Peyer's patch (tissue), 4 donors: Measurements from ENCODE around the gene PTPN3.

Source experiments
- CTCF ChIP-seq, 6 experiments: fragments of 450-650 bp in 4 of 6; fragments of 200-600 bp in 2 of 6; sonication (generic) in 1 of 6; IDR thresholded peaks; one replicate each; pipeline ENCODE4 v1.5.1; 2017 to 2019; ENCODE audit warnings: antibody characterized with exemption in 6 of 6, mild to moderate bottlenecking in 3 of 6, moderate library complexity in 1 of 6
- POLR2A ChIP-seq, 2 donors: fragments of 450-650 bp; IDR thresholded peaks; one replicate each; pipeline ENCODE4 v1.5.1; 2017; ENCODE audit warnings: antibody characterized with exemption in 2 of 2, mild to moderate bottlenecking in 2 of 2, moderate library complexity in 2 of 2

- TF ChIP-seq CTCF (IDR thresholded peaks at IDR 0.05) (no peak), POLR2A (IDR thresholded peaks at IDR 0.05) (no peak)
Observed at GRCh38 chr9:109408759-109409462, 89.2 kb downstream of the PTPN3 start.
